Smooth muscle cell of the umbilical artery (primary cell): ENCODE data around the gene SLC13A3. TPM values are rescaled to one million over a fixed set of nuclear protein-coding genes. Genes with fewer than 3 reads are reported as not detected.

Experiments used
- total RNA-seq: library from RNA; depleted of rRNA; stranded (reverse); fragments of >200 nt; gene quantifications from 2 replicates; pipeline ENCODE4 v1.2.3, GENCODE V29; 2014

The SLC13A3 gene
- total RNA-seq: 1.5 and 3.9 TPM in 2 replicates

GRCh38 chr20:46651091-46651962 is at the start of gene SLC13A3:
TSS of gene SLC13A3 (minus strand) at chr20:46651459. CDS start at chr20:46651421, 38 bp downstream.

GRCh38 chr20:46689082-46689753 is 38.0 kb upstream of the SLC13A3 start, which contains the start of gene TP53RK:
TSS of gene TP53RK (minus strand) at chr20:46689444. CDS start at chr20:46689414, 30 bp downstream.

GRCh38 chr20:46550461-46550860 is 100.8 kb downstream of the SLC13A3 start, which contains the start of gene OCSTAMP:
TSS of gene OCSTAMP (minus strand) at chr20:46550654. CDS start at chr20:46550560, 94 bp downstream.

GRCh38 chr20:46512943-46513844 is 138.1 kb downstream of the SLC13A3 start, which contains the start of gene ZNF334:
TSS of gene ZNF334 (minus strand) at chr20:46513559. CDS start at chr20:46512102, 1,457 bp downstream.

Other genes with a start within 250 kb of the SLC13A3 start
- 33.0 and 37.0 TPM in 2 replicates for gene ELMO2, start 244.8 kb downstream of the SLC13A3 start, total RNA-seq
- 2.7 and 2.8 TPM in 2 replicates for gene ZNF334, start 137.9 kb downstream of the SLC13A3 start, total RNA-seq
- not detected in 2 replicates for gene OCSTAMP, start 100.8 kb downstream of the SLC13A3 start, total RNA-seq
- gene TP53RK, start 38.0 kb upstream of the SLC13A3 start, total RNA-seq: 12.1 and 15.7 TPM in 2 replicates
- gene SLC2A10, start 58.2 kb upstream of the SLC13A3 start, total RNA-seq: 56.7 and 64.5 TPM in 2 replicates
- not detected in 2 replicates for gene EYA2, start 243.4 kb upstream of the SLC13A3 start, total RNA-seq